8988T (cell line): ENCODE results near the gene PDCD1LG2.
"Not testable (repeated sequence)": the region's sequence is repeated elsewhere in the genome, so short reads cannot be mapped to it uniquely, and the experiment has no call there.

ENCODE experiments used
- DNase-seq: peaks from one replicate; pipeline ENCODE4 v3.0.0; 2011

PDCD1LG2 gene

DNA sequence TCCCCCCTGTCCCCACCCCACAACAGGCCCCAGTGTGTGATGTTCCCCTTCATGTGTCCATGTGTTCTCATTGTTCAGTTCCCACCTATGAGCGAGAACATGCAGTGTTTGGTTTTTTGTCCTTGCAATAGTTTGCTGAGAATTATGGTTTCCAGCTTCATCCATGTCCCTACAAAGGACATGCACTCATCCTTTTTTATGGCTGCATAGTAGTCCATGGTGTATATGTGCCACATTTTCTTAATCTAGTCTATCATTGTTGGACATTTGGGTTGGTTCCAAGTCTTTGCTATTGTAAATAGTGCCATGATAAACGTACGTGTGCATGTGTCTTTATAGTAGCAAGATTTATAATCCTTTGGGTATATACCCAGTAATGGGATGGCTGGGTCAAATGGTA lies 15.6 kb upstream of the PDCD1LG2 start:
- not testable (repeated sequence) for DNase-seq

DNA sequence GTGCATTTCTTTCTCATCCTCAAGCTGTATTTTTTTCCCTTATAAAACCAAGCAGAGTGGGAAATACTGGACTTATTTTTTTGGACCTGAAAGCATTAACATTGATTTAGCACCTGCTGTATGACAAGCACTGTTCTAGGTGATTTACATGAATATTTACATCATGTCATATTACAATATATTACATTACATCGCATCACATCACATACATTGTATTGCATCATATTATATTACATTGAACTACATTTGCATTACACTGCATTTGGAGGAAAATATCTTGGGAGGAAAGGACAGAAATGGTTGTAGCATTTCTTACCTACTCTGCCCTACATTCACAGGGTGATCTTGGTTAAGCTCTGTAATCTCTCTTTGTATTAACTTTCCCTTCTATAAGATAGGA lies 11.2 kb upstream of the PDCD1LG2 start:
- no peak for DNase-seq

DNA sequence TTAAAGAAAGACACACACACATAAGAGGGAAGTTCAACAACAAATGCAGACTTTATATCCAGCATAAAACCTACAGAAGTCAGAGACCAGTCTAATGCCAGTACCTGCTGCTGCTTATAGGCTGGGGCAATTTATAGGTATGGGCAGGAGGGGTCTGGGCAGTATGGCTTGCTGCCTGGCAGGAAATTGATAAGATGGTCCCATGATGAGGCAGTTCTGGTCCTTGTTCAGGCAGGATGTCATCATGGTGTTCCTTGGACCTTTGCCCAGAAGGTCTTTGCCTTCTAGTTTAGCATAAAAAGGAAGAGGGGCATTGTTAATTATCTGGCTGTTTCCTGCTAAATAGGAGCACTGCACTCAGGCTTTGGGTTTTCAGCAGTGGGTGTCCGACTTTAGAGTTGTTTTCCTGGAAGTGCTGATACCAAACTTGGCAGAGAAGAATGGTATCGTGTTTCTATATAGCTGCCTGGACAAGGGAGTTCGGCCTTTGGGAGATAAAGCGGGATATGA lies 10.4 kb upstream of the PDCD1LG2 start:
- no peak for DNase-seq

DNA sequence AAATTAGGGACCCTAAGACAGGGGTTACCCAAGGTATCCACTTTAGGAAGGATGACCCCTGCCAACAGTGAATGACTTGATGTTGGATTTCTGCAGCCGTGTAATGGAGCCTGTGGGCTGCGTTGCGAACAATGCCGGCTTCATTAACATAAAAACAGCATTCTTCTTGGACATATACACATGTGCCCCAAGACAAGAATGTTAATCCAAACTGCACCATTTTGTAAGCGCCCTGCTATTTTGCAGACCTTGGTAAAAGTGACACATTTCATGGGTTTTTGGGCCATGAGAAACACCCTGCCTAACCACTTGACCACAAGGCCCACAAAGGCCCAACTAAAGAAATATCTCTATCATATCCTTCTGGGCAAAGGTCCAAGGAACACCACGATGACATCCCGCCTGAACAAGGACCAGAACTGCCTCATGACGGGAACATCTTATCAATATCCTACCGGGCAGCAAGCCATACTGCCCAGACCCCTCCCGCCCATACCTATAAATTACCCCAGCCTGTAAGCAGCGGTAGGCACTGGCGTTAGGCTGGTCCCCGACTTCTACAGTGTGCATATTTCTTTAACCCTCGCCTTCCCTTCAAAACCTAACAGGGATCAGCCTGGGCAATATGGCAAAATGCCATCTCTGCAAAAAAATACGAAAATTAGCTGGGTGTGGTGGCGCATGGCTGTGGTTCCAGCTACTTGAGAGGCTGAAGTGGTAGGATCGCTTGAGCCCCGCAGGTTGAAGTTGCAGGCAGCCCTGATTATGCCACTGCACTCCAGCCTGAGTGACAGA lies 9.7 kb upstream of the PDCD1LG2 start:
- no peak for DNase-seq

DNA sequence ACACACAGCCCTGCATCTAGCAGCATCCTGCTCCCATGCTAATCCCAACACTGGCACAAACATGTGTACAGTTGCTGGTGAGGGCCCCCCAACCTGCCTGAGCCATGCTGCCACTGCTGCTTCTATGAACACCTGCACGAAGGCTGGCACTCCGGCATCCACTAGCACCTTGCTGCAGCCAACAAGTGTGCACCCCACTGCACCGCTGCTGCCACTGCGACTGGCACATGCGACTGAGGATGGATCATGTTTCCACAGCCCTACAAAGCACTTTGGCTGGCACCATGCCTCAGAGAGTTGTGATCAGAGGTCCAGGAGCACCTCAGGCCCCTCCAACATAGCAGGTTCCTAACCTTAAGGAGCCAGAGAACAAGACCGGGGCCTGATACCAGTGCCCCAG lies 7.8 kb upstream of the PDCD1LG2 start:
- DNase-seq, result no peak

DNA sequence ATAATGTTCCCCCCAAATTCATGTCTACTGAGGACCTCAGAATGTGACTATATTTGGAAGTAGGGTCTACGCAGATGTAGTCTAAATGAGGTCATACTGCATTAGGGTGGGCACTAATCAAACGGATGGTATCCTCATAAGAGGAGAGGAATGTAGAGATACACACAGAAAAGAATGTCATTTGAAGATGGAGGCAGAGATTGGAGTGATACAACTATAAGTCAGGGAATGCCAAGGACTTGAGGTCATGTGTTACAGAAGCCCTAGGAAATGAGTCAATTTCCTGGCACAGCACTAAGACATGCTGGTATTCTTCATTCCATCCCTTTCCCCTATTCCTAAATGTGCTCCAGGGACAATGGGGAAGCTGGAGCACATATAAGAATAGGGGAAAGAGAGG lies 758 bp upstream of the PDCD1LG2 start:
- DNase-seq, result no peak

DNA sequence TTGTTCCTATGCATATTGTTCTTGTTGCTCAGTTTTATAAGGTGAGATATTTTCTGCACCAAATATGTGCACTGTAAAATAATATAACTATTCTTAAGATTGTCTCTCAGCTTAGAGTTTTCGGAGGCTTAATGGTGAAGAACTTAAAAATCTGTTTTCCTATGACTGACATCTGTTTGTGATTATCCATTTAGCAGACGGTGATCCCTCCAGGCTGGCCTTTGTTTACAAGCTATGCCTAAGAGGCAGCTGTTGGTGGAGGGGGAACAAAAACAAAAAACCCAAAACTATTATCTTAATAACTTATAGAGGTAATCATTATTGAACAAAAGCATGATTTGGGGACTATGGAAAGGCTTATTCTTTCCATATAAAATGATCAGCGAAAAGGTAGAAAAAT lies 658 bp downstream of the PDCD1LG2 start:
- DNase-seq, result no peak

DNA sequence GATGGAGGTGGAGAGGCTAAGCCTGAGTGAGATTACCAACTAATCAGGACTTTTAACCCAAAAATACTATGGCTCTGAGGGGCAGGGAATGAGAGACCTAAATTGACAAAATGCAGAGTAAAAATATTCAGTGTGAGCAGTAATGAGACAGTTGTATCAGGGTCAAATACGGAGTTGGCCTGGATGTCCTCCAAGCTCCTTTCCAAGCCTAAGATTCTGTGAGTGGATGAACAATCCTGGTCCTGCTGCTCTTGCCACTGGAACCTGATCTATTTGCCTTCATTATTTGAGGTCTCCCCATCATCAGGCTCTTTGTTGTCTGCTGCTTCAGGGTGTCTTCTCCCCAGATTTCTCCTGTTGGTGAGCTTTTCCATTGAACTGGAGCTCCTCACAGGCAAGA lies 1.1 kb downstream of the PDCD1LG2 start:
- no peak for DNase-seq

DNA sequence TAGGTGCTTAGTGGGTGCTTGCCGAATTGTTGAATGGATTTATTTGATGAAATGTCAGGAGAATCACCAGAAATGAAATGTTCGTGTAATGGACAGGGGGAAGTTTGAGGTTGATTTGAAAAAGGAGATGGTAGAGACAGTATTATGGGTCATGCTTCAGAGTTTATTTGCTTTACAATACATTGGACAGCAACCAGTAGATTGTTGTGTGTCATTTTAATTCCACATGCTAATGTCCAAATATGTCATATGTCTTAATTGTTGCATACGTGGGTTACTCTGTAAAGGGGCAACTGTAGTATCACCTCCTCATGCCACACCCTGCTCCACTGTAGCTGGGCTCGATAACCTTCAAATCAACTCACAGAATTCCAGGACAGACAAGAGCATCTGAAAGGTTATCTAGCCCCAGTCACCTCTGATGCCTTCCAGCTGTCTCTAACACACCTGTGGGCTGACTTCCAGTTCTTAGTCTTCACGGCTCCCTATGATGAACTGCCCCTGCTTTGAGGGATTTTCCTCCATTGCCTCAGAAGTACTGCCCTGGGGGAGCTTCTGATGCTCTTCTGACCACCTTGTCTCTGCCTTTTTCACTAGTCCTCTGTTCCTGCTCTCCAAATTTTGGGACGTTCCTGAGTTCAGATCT lies 1.7 kb downstream of the PDCD1LG2 start:
- no peak for DNase-seq

DNA sequence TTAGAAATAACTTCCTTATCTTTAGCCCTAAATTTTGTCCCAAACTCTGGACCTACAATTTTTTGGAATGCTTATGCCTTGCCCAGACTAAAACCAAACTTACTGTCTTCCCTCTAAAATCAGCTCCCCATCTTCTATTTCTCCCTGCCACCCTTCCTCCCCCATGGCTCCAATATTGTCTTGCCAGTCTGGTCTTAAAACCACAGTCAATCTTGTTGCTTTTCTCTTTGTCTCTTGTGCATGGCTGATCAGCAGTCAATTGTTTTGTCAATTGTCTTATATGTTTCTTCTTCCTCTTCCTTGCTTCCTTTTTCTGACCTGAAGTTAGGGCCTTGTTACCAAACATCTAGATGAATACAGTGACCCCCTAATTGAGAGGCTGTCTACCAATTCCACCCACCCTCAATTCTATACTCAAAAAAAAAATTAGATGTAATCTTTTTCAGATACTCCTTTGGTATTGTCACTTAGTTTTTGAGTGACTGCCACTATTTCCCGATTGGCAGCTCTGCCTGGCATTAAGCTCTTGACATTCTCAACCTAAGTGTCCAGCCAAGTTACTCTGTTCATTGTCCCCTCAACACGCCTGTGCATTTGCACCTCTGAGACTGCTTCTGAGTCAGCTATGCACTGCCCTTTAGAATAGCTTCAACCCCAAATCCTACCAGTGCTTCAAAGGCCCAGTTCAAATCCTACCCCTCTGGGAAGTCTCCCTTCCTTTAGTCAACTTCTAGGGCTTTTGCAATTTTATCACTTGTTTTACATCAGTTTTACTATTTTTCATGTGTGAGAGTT lies 2.5 kb downstream of the PDCD1LG2 start:
- DNase-seq, result no peak

DNA sequence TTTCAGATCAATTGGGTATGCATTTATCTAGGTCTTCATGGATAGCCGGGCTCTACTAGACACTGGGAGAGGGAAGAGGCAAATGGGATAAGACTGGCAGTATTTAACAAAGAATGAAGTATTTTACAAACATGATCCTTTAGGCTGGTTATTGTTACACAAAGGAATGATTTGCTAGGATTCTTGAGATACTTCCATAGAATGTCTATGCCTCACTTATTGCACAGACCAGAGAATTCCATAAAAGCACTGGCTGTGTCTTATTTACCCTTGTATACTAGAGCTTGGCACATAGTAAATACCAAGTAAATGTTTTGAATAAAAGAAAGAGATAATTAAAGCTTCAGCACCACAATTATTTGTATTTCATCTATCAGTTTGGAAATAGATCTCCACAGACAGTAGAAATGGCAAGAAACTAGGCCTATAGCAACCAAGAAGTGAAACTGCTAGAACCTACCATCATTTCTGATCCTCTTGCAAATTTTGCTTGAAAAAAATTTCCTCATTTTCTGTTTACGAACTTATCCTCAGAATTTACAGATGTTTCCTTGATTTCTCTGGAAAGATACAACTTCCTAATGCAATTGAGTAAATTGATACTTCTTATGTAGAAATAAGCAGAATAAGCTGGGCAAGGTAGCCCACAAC lies 3.8 kb downstream of the PDCD1LG2 start:
- no peak for DNase-seq

DNA sequence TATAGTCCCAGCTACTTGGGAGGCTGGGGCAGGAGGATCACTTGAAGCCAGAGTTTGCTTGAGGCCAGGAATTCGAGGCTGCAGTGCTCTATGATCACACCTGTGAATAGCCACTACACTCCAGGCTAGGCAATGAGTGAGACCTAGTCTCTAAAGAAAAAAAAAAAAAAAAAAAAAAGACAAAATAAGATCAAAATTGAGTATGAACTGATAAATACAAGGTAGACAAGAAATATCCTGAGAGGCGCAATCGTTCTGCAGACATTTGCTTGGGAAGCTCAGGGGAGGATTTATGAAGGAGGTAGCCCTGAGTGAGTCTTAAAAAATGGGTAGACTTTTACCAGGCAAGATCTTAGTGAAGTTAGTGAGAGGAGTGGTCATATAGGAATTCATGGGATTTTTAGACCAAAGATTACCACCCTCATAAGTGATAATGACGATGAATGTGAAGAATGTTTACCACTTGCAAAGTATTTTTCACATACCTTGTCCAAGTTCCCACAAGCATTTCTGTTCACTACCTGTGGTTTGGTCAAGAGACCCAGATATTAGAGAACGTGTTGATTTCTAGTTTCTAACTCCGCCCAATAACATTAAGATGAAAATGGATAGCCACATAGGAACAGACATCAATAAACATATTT lies 4.4 kb downstream of the PDCD1LG2 start:
- DNase-seq, result no peak

DNA sequence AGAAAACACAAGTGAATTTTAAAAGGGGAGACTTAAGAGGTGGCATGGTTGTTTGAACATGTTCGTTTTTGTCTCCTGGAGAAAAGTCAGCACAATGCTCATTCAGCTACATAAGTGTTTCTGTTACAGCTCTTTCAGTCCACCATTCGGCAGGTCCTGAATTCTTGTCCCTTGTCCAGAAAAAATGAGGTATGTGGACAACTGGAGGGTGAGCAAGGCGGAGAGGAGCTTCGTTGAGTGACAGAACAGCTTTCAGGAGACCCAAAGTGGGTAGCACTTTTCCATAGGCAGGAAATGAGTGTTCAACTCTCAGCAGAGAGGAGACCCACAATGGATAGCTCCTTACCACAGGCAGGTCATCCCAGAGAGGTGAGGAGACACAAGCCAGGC lies 4.9 kb downstream of the PDCD1LG2 start:
- no peak for DNase-seq

DNA sequence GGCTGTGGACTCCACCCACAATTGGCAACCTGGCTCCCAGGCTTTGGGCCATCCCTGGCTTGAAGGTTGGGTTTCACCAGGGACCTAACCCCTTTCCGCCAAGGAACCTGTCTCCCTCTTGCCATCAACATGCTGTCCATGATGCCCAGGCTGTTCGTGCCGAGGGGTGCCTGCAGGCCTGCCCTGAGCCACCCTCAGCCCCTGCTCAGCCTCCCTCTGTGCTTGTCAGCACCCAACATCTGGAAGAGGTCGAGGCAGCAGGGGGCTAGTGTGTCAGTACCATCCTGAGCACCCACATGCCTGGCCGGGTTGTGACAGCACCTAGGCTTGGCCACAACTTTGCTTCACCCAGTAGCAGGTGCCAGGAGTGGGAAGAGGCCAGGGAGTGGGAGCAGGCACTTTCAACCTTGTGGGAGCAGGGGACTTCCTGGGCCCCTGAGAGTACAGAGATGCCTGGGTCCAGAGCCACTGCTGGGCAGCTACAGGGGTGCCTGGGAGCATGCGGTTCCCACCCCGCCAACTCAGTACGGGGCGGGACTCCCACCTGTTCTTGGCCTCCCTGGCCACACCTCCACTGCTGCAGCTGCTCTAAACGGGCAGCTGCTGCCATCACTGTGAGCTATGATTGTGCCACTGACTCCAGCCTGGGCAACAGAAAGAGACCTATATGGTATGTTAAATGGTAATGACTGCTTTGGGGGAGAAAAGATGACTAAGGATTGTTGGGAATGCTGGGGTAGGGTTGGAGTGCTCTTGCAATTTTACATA lies 6.3 kb downstream of the PDCD1LG2 start:
- no peak for DNase-seq

DNA sequence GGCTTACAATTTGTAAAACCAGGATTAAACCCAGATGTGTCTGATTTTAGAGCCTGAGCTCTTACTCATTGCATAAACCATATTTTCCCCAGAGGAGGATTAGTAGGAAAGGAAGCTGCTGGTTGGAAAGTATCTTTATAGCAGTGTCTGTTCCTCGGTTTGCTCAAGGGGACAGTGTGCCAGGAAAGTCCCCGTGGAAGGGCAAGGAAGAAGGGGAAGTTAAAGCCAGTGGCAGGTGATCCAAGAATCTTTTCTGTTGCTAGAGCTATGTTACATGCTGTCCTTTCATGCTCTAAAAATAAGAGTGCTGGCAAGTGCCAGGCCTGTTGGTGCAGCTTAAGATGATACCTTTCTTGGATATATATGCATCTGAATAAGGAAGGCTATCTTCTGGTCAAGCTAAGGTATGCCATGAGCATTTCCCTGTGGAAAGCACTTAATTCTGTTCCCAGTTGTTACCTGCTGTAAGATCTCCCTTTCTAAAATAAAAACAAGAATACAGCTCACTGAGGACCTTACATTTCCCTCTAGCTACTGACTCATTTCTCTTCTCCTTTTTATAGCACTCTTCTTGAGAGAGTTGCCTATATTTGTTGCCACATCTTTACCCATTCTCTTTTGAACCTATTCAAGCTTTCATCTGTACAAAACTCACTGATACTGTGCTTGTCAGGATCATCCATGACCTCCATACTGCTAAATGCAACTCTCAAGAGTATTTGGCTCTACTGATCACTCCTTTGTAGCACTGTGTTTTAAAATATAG lies 8.0 kb downstream of the PDCD1LG2 start:
- DNase-seq, result no peak

DNA sequence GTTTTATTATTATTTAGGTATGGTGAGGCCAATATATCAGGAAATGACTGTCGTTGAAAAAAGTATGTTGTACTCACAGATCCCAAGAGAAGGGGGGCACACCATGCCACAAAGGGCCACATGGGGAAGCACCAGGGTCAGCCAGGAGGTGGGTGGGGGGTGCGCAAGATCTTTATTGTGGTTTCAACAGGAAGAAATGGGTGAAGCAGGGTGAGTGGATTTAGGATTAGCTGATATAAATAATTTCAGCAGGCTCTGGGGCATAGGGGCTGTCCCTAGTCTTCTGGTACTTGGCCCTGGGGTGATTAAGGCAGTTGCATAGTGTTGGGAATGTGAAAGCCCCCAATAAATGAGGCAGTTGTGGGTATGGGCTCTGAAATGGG lies 8.6 kb downstream of the PDCD1LG2 start:
- no peak for DNase-seq

DNA sequence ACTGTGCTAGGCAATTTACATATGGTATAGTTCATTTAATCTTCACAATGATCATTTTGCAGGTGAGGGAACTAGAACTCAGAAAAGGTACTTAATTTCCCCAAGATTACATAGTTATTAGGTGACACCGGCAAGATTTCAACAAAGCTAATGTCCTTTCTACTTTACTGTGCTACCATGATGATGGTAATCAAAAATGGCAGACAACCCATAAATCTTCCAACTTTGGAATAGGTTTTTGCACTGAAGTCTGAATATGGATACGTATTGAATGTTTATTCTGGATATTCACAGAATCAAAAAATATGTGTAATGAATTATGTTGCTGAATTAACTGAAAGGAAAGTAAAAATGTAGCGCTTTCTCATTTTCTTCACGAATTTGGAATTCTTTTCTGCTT lies 13.8 kb downstream of the PDCD1LG2 start:
- no peak for DNase-seq

DNA sequence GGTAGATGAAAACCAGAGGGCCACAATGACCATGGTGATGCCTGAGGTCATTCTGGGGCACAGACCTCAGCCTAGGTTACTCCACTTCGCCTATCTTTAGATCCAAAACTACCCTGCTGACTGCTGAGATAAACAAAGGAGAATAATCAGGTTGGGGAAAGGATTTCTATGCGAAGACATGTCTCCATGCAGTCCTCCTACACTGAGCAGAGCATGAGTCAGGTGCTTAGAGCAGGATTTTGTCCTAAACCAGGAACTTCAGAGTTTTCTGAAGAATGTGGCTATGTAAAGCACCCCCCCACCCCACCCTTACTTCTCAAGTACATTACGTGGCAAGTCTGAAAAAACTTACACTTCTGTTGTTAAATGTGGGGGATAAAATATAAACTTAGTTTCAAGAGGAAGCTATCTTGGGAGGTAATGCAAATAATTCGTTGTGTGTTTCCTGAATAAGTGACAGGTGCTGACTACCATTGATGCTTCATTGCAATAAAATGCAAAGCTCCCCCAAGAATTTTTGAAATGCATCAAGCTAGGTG lies 19.4 kb downstream of the PDCD1LG2 start:
- no peak for DNase-seq

DNA sequence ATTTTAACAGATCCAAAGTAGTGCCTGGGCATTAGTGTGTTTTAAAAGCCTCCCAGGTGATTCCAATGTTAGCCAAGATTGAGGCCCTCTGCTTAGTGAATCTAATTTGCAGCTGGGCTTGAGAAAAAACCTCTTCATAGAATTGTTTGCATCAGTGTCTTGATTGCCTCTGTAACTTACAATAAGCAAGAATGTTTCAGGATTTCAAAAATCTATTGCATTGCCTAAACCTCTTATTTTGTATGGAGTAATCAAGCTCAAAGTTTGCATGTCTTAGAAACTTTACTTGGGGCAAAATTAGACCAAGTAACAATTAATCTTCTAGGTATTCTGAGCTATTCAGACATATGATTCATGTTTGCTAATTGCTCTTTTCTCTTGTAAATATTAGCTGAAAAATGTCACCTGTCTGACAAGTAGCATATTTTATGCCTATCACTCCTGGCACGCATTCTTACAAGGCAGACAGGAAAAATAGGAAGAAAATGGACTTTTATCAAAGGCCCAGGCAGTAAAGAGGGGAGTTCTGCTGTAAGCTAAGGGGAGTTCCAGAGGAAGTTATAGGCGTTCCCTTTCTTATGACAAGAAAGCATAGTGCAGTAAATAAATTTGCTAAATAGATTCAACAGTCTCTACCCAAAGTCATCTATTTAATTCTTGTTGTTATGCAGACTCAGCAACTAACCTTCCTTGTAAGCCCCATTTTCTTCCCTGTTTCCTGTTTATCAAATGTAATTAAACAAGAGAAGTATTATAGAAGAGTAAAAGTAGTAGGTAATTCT lies 21.0 kb downstream of the PDCD1LG2 start:
- DNase-seq, result no peak

DNA sequence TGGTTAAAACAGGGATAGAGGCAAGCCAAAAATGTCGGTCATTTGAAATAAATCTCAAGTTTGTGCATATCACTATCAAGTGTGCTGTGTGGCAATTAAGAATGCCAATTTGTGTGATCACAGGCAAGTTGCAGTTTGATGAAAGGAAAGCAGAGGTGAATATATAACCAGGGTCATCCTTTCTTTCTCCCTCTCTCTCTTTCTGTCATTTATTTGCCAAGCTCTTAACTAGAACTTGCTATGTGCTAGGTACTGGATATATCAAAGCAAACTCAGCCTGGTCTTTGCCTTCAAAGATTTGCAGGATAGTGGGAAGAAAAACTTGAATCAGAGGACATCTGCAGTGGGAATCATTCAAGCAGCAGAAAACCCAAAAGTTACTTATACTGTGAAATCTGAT lies 22.0 kb downstream of the PDCD1LG2 start:
- no peak for DNase-seq
